LHCN-M2 (cell line): ENCODE data around the gene TNP1. TPM values are rescaled to one million over a fixed set of nuclear protein-coding genes. Genes with fewer than 3 reads are reported as not detected.

Source experiments
- DNase-seq: peaks from one replicate; pipeline ENCODE4 v3.0.0-alpha.2; 2012; ENCODE audit warnings: low read depth
- total RNA-seq: library from RNA; depleted of rRNA; stranded (reverse); fragments of >200 nt; gene quantifications from 2 replicates; pipeline ENCODE4 v1.2.3, GENCODE V29; 2014; rRNA removed

Gene TNP1
- total RNA-seq, 1 experiment from 2014 or later: not detected

- no peak for DNase-seq
Measured at GRCh38 chr2:216842636-216843035, 17.2 kb downstream of the TNP1 start.

DNA sequence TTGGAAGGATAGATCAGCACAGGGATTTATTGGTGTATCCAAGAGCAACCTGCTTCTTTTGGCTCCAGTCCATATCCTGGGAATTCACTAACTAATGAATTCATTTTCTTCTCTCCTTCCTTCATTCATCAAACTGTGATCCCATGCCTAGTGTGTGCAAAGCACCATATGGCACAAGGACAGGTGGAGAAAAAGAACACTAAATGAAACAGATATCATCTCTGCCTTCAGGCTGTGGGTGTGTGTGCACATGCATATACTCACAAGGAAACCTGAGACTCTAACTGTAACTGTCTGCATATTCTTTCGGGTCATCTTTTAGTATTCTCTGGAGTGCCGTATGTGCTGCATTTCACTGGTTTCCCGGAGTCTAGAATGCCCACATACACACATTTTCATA, 20.2 kb downstream of the TNP1 start:
- no peak for DNase-seq

DNA sequence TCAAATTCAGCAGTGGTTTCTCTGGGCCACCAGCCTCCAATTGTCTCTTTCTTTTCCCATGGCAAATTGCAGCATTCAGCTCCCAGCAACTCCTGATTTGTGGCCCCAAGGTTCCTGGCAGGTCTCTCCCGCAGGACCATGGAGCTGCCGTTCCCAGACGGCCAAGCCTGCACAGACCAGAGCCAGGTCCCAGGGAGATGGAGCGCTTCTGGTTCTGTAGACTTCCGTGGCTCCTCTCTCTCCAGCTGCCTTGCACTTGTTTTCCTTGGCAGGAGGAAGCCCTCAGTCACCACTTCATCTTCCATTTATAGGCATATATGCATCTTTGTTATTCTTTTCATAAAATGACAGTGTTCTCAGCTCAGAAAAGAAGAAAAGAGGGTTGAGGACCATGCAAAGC, 21.7 kb downstream of the TNP1 start:
- DNase-seq: no peak

DNA sequence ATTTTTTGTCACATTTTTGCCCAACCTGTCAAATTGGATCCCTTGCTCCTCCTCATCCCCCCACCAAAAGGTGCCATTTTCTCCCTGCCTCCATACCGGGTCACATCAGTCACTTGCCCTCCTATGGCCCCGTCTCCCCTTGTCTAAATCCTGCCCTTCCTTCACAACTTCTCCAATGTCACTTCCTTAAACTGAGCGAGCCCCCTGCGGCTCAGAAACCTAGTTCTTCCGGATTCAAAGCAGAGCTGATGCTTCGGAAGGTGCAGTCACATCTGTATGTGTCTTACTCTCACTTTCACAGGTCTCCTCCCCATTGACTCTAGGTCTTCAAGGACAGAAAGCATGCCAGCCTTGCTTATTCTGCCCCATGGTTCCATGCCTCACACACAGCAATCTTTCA, 22.1 kb downstream of the TNP1 start:
- DNase-seq: no peak

- no peak for DNase-seq
Measured at GRCh38 chr2:216833061-216833460, 26.8 kb downstream of the TNP1 start.

DNA sequence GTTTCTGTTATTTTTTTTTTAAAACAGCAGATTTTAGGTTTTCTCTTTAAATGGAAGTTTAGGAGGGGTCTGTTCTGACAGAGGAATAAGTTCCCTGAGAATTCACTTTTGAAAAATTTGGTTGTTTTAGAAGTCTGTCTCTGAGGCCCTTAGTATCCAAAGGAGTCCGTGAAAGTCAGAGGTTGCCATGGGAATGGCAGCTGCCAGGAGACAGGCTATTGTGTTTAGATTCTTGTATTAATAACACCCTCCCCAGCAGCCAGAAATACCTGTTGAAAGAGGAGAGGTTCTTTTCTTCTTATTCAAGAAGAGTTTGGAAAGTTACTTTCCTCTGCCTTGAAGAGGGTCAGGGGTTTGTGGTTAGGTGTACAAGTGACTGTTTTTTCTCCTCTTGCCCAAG, 29.5 kb downstream of the TNP1 start:
- no peak for DNase-seq

DNA sequence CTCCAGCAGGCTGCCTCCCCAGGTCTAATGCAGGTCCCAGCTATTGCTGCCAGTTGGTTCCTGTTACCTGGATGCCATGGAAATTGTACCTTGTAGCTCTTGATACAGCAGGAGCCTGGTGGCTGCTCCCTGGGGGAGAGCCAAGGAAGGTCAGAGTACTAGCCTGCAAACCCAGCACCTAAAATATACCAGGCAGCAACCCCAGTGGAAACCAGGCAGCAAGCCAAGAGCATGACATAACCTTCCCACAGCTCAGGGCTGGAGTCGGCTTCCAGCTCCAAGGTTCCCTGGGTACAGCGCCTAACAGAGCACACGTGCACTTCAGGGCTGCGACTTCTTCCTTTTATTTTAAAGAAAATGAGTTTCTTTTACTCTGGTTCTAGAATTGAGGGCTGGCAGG, 30.3 kb downstream of the TNP1 start:
- peak; percentile 25 for DNase-seq

GRCh38 chr2:216827073-216827720, 32.7 kb downstream of the TNP1 start:
- peak; percentile 23 for DNase-seq

GRCh38 chr2:216822470-216822869, 37.4 kb downstream of the TNP1 start:
- DNase-seq: no peak

DNA sequence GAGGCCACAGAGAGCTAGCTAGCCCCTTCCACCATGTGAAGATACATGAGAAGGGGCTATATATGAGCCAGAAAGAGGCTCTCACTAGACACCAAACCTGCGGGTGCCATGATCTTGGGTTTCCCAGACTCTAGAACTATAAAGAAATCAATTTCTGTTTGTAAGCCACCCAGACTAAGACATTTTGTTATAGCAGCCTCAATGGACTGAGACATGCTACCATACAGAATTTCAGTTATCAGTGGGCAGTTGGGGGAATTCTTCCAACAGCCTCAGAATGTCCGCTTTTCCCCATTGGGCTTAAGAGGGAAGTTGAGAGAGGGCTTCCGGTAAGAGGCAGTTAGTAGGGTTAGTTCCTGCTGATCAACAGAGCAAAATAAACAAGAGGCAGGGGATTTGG, 39.2 kb downstream of the TNP1 start:
- no peak for DNase-seq

- no peak for DNase-seq
Measured at GRCh38 chr2:216819766-216820165, 40.1 kb downstream of the TNP1 start.

- no peak for DNase-seq
Measured at GRCh38 chr2:216819055-216819454, 40.8 kb downstream of the TNP1 start.

GRCh38 chr2:216810399-216811160, 49.3 kb downstream of the TNP1 start:
- DNase-seq: no peak

Other genes with a start within 250 kb of the TNP1 start
- 0.23 and 1.5 TPM in 2 replicates for gene IGFBP2, start 226.6 kb downstream of the TNP1 start, total RNA-seq
- gene IGFBP5, start 164.5 kb downstream of the TNP1 start, total RNA-seq: 0.06 and 0.46 TPM in 2 replicates